Mesendoderm (in vitro differentiated cells): Measurements from ENCODE around the gene FAN1.

Experiments used
- DNase-seq: peaks from one replicate; pipeline ENCODE4 v3.0.0; 2013
- H2AK5ac ChIP-seq: 2 replicates; pipeline ENCODE4 v1.6.1; 2013; ENCODE audit warnings: low read length, inconsistent platforms
- H2BK120ac ChIP-seq: 2 replicates; pipeline ENCODE4 v1.6.1; 2013; ENCODE audit warnings: low read depth, mild to moderate bottlenecking, low read length, moderate library complexity, mixed read lengths
- H2BK15ac ChIP-seq: replicated peaks from 2 replicates; pipeline ENCODE4 v1.6.1; 2013; ENCODE audit warnings: low read depth, mild to moderate bottlenecking, moderate library complexity
- H2BK5ac ChIP-seq: 2 replicates; pipeline ENCODE4 v1.6.1; 2013; ENCODE audit warnings: low read length, inconsistent platforms
- H3K18ac ChIP-seq: 2 replicates; pipeline ENCODE4 v1.6.1; 2013; ENCODE audit warnings: mild to moderate bottlenecking, low read length, mixed read lengths
- H3K23ac ChIP-seq: one replicate; pipeline ENCODE4 v1.6.1; 2013; ENCODE audit warnings: low read length
- H3K27ac ChIP-seq: 2 replicates; pipeline ENCODE4 v1.5.1; 2013; ENCODE audit warnings: low read depth, mild to moderate bottlenecking, inconsistent platforms, low read length, moderate library complexity
- H3K27me3 ChIP-seq: 2 replicates; pipeline ENCODE4 v1.6.1; 2013; ENCODE audit warnings: low read length, control low read depth, mild to moderate bottlenecking, inconsistent platforms; ENCODE audit not compliant: insufficient read depth, poor library complexity
- H3K36me3 ChIP-seq: 2 replicates; pipeline ENCODE4 v1.6.1; 2013; ENCODE audit warnings: low read length, inconsistent platforms; ENCODE audit not compliant: control insufficient read depth, insufficient read depth
- H3K4ac ChIP-seq: one replicate; pipeline ENCODE4 v1.6.1; 2013; ENCODE audit warnings: low read depth, mild to moderate bottlenecking, low read length, moderate library complexity
- H3K4me1 ChIP-seq: 2 replicates; pipeline ENCODE4 v1.6.1; 2013; ENCODE audit warnings: low read depth, low read length, inconsistent platforms; ENCODE audit not compliant: control insufficient read depth
- H3K4me2 ChIP-seq: 2 replicates; pipeline ENCODE4 v1.6.1; 2013; ENCODE audit warnings: low read length
- H3K4me3 ChIP-seq: 2 replicates; pipeline ENCODE4 v1.5.1; 2013; ENCODE audit warnings: mild to moderate bottlenecking, low read length
- H3K56ac ChIP-seq: one replicate; pipeline ENCODE4 v1.6.1; 2013; ENCODE audit warnings: low read length
- H3K79me1 ChIP-seq: 2 replicates; pipeline ENCODE4 v1.6.1; 2013; ENCODE audit warnings: low read length, inconsistent platforms
- H3K79me2 ChIP-seq: 2 replicates; pipeline ENCODE4 v1.6.1; 2013; ENCODE audit warnings: mild to moderate bottlenecking, low read length; ENCODE audit not compliant: control insufficient read depth, insufficient read depth
- H3K9ac ChIP-seq: 2 replicates; pipeline ENCODE4 v1.6.1; 2013; ENCODE audit warnings: low read length, inconsistent platforms
- H4K5ac ChIP-seq: one replicate; pipeline ENCODE4 v1.6.1; 2013; ENCODE audit warnings: low read length
- H4K8ac ChIP-seq: one replicate; pipeline ENCODE4 v1.6.1; 2013; ENCODE audit warnings: low read depth, mild to moderate bottlenecking, control low read depth, low read length, moderate library complexity
- WGBS: extraction: QIAGEN DNeasy Blood & Tissue Kit; methylation state at CpG from one replicate; pipeline ENCODE4 v1.1.7; 2013; ENCODE audit warnings: low lambda C conversion rate, missing lambda C conversion rate; ENCODE audit not compliant: insufficient coverage; ENCODE audit errors: extremely low coverage; 5-methylcytosine and 5-hydroxymethylcytosine counted together

Gene FAN1

DNA sequence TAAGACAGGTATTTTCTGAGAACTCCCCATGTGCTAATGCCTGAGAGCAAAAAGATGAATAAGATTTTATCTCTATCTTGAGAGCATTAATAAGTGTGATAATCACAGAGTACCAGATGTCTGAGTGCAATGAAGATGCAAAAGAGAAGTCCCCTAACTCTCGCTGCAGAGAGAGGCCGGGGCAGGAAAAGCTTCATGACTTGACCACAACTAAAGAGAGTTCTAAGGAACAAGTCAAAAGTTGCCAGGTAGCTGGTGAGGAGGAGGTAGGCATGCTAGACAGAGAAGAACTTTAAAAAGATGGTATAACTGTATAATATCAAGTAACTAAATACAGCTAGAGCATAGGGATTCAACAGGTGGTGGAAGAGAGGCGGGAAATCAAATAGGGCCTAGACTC lies 58.9 kb downstream of the FAN1 start:
- no peak overlapping the region for H3K56ac ChIP-seq
- H3K79me1 ChIP-seq: no peaks in the 10 kb centered on the region
- no peak overlapping the region for H3K27ac ChIP-seq
- no peak overlapping the region for H3K9ac ChIP-seq
- H3K4ac ChIP-seq: no peak overlapping the region
- H2BK15ac ChIP-seq: no peak overlapping the region
- no peak overlapping the region for H4K8ac ChIP-seq
- no peak for DNase-seq
- no peaks in the 10 kb centered on the region for H3K27me3 ChIP-seq
- no peak overlapping the region for H2AK5ac ChIP-seq
- no peak overlapping the region for H4K5ac ChIP-seq
- no peak overlapping the region for H3K4me2 ChIP-seq
- no peak overlapping the region for H2BK120ac ChIP-seq
- H3K36me3 ChIP-seq: peaks cover 3% of the 10 kb centered on the region
- WGBS: no CpG with 5 or more reads among the region's 3 CpGs
- no peak overlapping the region for H3K23ac ChIP-seq
- H3K79me2 ChIP-seq: no peaks in the 10 kb centered on the region
- no peak overlapping the region for H3K18ac ChIP-seq
- no peak overlapping the region for H2BK5ac ChIP-seq
- H3K4me3 ChIP-seq: no peak overlapping the region
- no peaks in the 10 kb centered on the region for H3K4me1 ChIP-seq

DNA sequence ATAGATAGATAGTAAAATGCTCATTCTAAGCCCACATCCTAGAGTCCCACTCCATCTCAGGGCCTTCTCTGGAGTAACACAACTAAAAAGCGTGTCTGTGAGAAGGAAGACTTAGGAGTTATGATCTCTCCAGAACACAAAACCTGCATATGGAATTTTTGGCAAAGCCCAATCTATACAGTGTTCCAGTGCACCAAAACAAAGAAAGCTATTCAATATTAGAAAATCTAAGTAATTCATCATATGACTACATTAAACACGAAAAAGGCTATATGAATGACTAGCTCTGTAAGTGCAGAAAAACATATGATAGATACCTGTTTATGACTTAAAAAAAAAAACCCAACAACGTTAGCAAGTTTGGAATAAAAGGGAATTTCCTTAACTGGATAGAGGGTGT lies 60.0 kb downstream of the FAN1 start:
- Histone ChIP-seq H2BK5ac (no peak overlapping the region), H3K36me3 (peaks cover 3% of the 10 kb centered on the region), H2BK120ac (no peak overlapping the region), H3K79me1 (no peaks in the 10 kb centered on the region), H2AK5ac (no peak overlapping the region), H3K4me2 (no peak overlapping the region), H3K4ac (no peak overlapping the region), H3K56ac (no peak overlapping the region), H3K18ac (no peak overlapping the region), H4K5ac (no peak overlapping the region), H2BK15ac (no peak overlapping the region), H3K23ac (no peak overlapping the region), H3K27me3 (no peaks in the 10 kb centered on the region), H3K79me2 (no peaks in the 10 kb centered on the region), H3K4me1 (no peaks in the 10 kb centered on the region), H3K9ac (no peak overlapping the region), H4K8ac (no peak overlapping the region), H3K4me3 (no peak overlapping the region), H3K27ac (no peak overlapping the region)
- WGBS: no CpG with 5 or more reads among the region's 3 CpGs
- no peak for DNase-seq

DNA sequence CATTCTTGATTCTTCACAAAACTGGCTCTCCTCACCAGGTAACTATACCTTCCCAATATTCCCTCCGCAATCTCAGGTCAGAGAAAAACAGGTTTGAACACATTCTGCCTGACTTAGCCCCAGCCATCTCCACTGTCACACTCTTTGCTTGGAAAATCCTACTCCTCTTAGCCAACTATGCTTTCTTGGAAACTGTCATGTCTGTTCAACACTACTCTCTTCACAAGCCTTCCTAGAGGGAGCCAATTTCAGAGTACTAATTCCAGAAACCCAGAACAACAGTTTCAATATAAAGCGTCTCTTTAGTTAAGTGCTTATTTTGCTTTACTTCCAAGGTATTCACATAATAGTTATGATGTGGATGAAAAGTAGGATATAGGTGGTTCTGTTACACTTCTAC lies 66.0 kb downstream of the FAN1 start:
- no peak overlapping the region for H3K4me2 ChIP-seq
- H3K79me2 ChIP-seq: no peaks in the 10 kb centered on the region
- no CpG with 5 or more reads among the region's 2 CpGs for WGBS
- no peak overlapping the region for H3K9ac ChIP-seq
- H2BK5ac ChIP-seq: no peak overlapping the region
- H3K4me3 ChIP-seq: no peak overlapping the region
- H2BK15ac ChIP-seq: no peak overlapping the region
- H2BK120ac ChIP-seq: no peak overlapping the region
- no peaks in the 10 kb centered on the region for H3K27me3 ChIP-seq
- no peak overlapping the region for H3K18ac ChIP-seq
- H4K8ac ChIP-seq: no peak overlapping the region
- H3K27ac ChIP-seq: no peak overlapping the region
- no peak overlapping the region for H2AK5ac ChIP-seq
- no peak overlapping the region for H3K23ac ChIP-seq
- no peaks in the 10 kb centered on the region for H3K4me1 ChIP-seq
- DNase-seq: no peak
- no peaks in the 10 kb centered on the region for H3K36me3 ChIP-seq
- H3K4ac ChIP-seq: no peak overlapping the region
- H4K5ac ChIP-seq: no peak overlapping the region
- no peak overlapping the region for H3K56ac ChIP-seq
- H3K79me1 ChIP-seq: no peaks in the 10 kb centered on the region

DNA sequence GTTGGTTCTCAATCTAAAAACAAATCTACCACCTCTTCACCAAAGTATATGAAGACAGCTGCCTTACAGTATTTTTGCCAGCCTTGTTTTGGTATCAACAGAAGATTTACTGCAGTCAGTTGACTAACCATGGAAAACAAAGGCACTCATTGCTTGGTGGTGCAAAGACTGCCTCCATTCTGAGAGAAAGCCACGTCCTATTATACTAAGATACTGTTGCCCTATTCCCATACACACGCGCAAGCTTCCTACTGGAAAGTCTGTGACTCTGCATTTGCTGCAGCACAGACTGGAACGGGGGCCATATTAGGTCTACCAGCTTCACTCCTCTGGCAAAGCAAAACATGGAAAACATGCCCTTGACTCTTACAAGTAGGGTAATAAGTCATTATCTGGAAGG lies 69.7 kb downstream of the FAN1 start:
- H3K18ac ChIP-seq: no peak overlapping the region
- H3K79me1 ChIP-seq: peaks cover 3% of the 10 kb centered on the region
- H2AK5ac ChIP-seq: no peak overlapping the region
- H3K27me3 ChIP-seq: no peaks in the 10 kb centered on the region
- no peak overlapping the region for H3K56ac ChIP-seq
- no peak overlapping the region for H3K27ac ChIP-seq
- no peaks in the 10 kb centered on the region for H3K36me3 ChIP-seq
- no peak overlapping the region for H2BK120ac ChIP-seq
- no CpG with 5 or more reads among the region's 4 CpGs for WGBS
- H4K5ac ChIP-seq: no peak overlapping the region
- no peak overlapping the region for H4K8ac ChIP-seq
- no peak overlapping the region for H2BK5ac ChIP-seq
- no peak overlapping the region for H3K23ac ChIP-seq
- H3K4me2 ChIP-seq: no peak overlapping the region
- no peak overlapping the region for H2BK15ac ChIP-seq
- DNase-seq: no peak
- no peaks in the 10 kb centered on the region for H3K79me2 ChIP-seq
- no peak overlapping the region for H3K4ac ChIP-seq
- H3K4me1 ChIP-seq: no peaks in the 10 kb centered on the region
- H3K9ac ChIP-seq: no peak overlapping the region
- H3K4me3 ChIP-seq: no peak overlapping the region

DNA sequence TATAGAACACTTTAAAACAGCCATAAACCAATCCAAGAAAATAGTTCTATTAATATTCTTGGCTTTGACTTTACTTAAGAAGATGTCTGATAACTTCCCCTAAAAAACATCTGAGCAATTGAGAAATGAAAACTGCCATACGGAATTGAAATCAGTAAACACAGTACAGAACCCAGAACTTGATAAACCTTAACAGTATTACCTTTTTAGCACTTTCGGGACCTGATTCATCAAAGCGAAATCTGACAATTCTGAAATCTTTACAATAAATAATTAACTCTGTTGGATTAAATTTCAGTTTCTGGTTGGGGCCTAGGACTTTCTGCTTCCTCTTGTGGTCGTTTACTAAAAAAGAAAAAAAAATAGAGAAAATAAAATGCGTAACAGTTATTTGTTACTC lies 70.4 kb downstream of the FAN1 start:
- Histone ChIP-seq H3K4ac (no peak overlapping the region), H2BK15ac (no peak overlapping the region), H3K27ac (no peak overlapping the region), H3K4me3 (no peak overlapping the region), H3K36me3 (no peaks in the 10 kb centered on the region), H3K23ac (no peak overlapping the region), H3K56ac (no peak overlapping the region), H3K4me1 (no peaks in the 10 kb centered on the region), H3K79me1 (peaks cover 3% of the 10 kb centered on the region), H3K9ac (no peak overlapping the region), H4K8ac (no peak overlapping the region), H3K18ac (no peak overlapping the region), H2BK120ac (no peak overlapping the region), H3K79me2 (no peaks in the 10 kb centered on the region), H3K27me3 (no peaks in the 10 kb centered on the region), H4K5ac (no peak overlapping the region), H2AK5ac (no peak overlapping the region), H2BK5ac (no peak overlapping the region), H3K4me2 (no peak overlapping the region)
- no peak for DNase-seq
- no CpG with 5 or more reads among the region's 5 CpGs for WGBS

DNA sequence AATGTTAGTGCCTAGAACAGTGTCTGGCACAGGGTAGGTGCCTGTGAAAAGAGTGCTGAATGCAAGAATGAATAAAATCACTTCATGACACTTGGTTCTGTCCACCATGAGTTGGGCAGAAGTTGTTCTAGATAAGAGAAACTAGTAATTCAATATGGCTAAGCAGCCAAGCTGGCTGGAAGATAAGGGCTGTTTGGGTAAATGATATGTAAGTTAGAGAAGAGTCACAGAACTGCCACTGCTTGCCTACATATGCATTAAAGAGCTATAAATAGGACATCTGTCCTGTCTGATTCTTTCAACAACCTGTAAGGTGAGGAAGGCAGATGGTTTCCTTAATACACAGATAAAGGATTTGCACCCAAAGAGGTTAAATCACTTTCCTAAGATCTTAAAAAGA lies 74.6 kb downstream of the FAN1 start:
- no peak overlapping the region for H3K4me3 ChIP-seq
- no peak overlapping the region for H4K5ac ChIP-seq
- no peak overlapping the region for H4K8ac ChIP-seq
- H3K23ac ChIP-seq: no peak overlapping the region
- no peaks in the 10 kb centered on the region for H3K27me3 ChIP-seq
- no peak overlapping the region for H3K56ac ChIP-seq
- H3K18ac ChIP-seq: no peak overlapping the region
- H3K27ac ChIP-seq: no peak overlapping the region
- no peak overlapping the region for H2AK5ac ChIP-seq
- H3K4me1 ChIP-seq: no peaks in the 10 kb centered on the region
- H2BK15ac ChIP-seq: no peak overlapping the region
- H3K4ac ChIP-seq: no peak overlapping the region
- no peak overlapping the region for H3K4me2 ChIP-seq
- H3K9ac ChIP-seq: no peak overlapping the region
- no peaks in the 10 kb centered on the region for H3K79me2 ChIP-seq
- H2BK120ac ChIP-seq: no peak overlapping the region
- no peak overlapping the region for H2BK5ac ChIP-seq
- H3K36me3 ChIP-seq: no peaks in the 10 kb centered on the region
- DNase-seq: no peak
- H3K79me1 ChIP-seq: peaks cover 5% of the 10 kb centered on the region
